ENCODE data around the gene DUSP1. TPM values are rescaled to one million over a fixed set of nuclear protein-coding genes. Genes with fewer than 3 reads are reported as not detected.
A peak's percentile ranks its signal among the peaks of the same experiment; 100 is the strongest.

The DUSP1 gene
- total and polyA plus RNA-seq, 2 of the 13 experiments (the other 11 are each of a cell fraction or from before 2014, with no cell fraction given): 27.1 to 55.5 TPM

GRCh38 chr5:172724242-172725183 lies 46.5 kb downstream of the DUSP1 start (continued):
- TF ChIP-seq MIER3 (CRISPR knock-in tag; IDR thresholded peaks at IDR 0.05; ENCODE audit: borderline replicate concordance) (peak; percentile 52; the same call in 1 of the 2 replicates), CREB1 (IDR thresholded peaks at IDR 0.05) (no peak), CREB1 (CRISPR knock-in tag; IDR thresholded peaks at IDR 0.05) (peak; percentile 26; the same call in 1 of the 2 replicates), PLRG1 (conservative IDR thresholded peaks at IDR 0.05) (no peak), SP4 (CRISPR knock-in tag; IDR thresholded peaks at IDR 0.05) (no peak), ZBTB20 (CRISPR knock-in tag; IDR thresholded peaks at IDR 0.05; ENCODE audit: borderline replicate concordance, low read depth) (no peak), ZNF782 (CRISPR knock-in tag; IDR thresholded peaks at IDR 0.05; ENCODE audit: borderline replicate concordance) (no peak), RAD21 (CRISPR knock-in tag; IDR thresholded peaks at IDR 0.05) (no peak), FOXK1 (CRISPR knock-in tag; IDR thresholded peaks at IDR 0.05; ENCODE audit: borderline replicate concordance, low read depth) (peak; percentile 38; the same call in 1 of the 2 replicates), SNAPC2 (CRISPR knock-in tag; IDR thresholded peaks at IDR 0.05) (no peak), ZNF256 (CRISPR knock-in tag; conservative IDR thresholded peaks at IDR 0.05) (no peak), NFE2 (CRISPR knock-in tag; IDR thresholded peaks at IDR 0.05) (no peak), ZNF747 (CRISPR knock-in tag; IDR thresholded peaks at IDR 0.05; ENCODE audit: borderline replicate concordance) (no peak), RFX3 (CRISPR knock-in tag; IDR thresholded peaks at IDR 0.05) (no peak), ZNF143 (CRISPR knock-in tag; IDR thresholded peaks at IDR 0.05) (no peak), CSRNP2 (CRISPR knock-in tag; conservative IDR thresholded peaks at IDR 0.05; ENCODE audit: low read depth) (no peak), IRF9 (CRISPR knock-in tag; IDR thresholded peaks at IDR 0.05; ENCODE audit: borderline replicate concordance) (no peak), MAFG (CRISPR knock-in tag; IDR thresholded peaks at IDR 0.05) (no peak), ZNF563 (CRISPR knock-in tag; IDR thresholded peaks at IDR 0.05) (no peak), CENPX (CRISPR knock-in tag; IDR thresholded peaks at IDR 0.05) (no peak), ATF5 (CRISPR knock-in tag; IDR thresholded peaks at IDR 0.05; ENCODE audit: low read depth) (no peak), ZNF749 (CRISPR knock-in tag; IDR thresholded peaks at IDR 0.05; ENCODE audit: borderline replicate concordance) (no peak), BRCA1 (CRISPR knock-in tag; IDR thresholded peaks at IDR 0.05) (no peak), AGO1 (IDR thresholded peaks at IDR 0.05; ENCODE audit: low read depth, low read length, poor library complexity, severe bottlenecking) (no peak)
- TF ChIP-seq, protein P1, sequence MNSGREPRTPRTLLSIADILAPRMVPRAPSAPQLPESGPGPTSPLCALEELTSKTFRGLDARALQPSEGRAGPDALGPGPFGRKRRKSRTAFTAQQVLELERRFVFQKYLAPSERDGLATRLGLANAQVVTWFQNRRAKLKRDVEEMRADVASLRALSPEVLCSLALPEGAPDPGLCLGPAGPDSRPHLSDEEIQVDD (CRISPR knock-in tag; IDR thresholded peaks at IDR 0.05; ENCODE audit: borderline replicate concordance): no peak
